Activated naive CD8-positive, alpha-beta T cell treated with anti-CD3 and anti-CD28 coated beads, Interleukin-2, amount 50 U/mL, for 16 hours (primary cell): Measurements from ENCODE around the gene VWA1.
"Not testable (repeated sequence)": the region's sequence is repeated elsewhere in the genome, so short reads cannot be mapped to it uniquely, and the experiment has no call there.

Experiments
- DNase-seq: peaks from one replicate; pipeline ENCODE4 v3.0.0-alpha.2; 2020; ENCODE audit warnings: low read depth, low spot score

The VWA1 gene

GRCh38 chr1:1456683-1457255 is 21.3 kb downstream of the VWA1 start:
- not testable (repeated sequence) for DNase-seq

GRCh38 chr1:1459156-1459555 is 23.7 kb downstream of the VWA1 start:
- not testable (repeated sequence) for DNase-seq

GRCh38 chr1:1459711-1460110 is 24.2 kb downstream of the VWA1 start:
- DNase-seq, result not testable (repeated sequence)

GRCh38 chr1:1460540-1461130 is 25.1 kb downstream of the VWA1 start:
- no peak for DNase-seq

GRCh38 chr1:1461721-1462317 is 26.3 kb downstream of the VWA1 start:
- no peak for DNase-seq

GRCh38 chr1:1462318-1462966 is 27.0 kb downstream of the VWA1 start:
- no peak for DNase-seq

- no peak for DNase-seq
These were observed 27.8 kb downstream of the VWA1 start for GRCh38 chr1:1463312-1463711.

GRCh38 chr1:1468196-1468985 is 32.9 kb downstream of the VWA1 start:
- not testable (repeated sequence) for DNase-seq

GRCh38 chr1:1470626-1471388 is 35.3 kb downstream of the VWA1 start:
- DNase-seq, result no peak

GRCh38 chr1:1471389-1472052 is 36.0 kb downstream of the VWA1 start, which contains the start of gene ATAD3B:
Gene ATAD3B (plus strand): TSS chr1:1471765. CDS start chr1:1471885, 120 bp downstream.
- peak; percentile 86 for DNase-seq

- not testable (repeated sequence) for DNase-seq
These were observed 36.8 kb downstream of the VWA1 start for GRCh38 chr1:1472053-1472876.

- DNase-seq, result not testable (repeated sequence)
These were observed 40.5 kb downstream of the VWA1 start for GRCh38 chr1:1476011-1476410.

- no peak for DNase-seq
These were observed 41.7 kb downstream of the VWA1 start for GRCh38 chr1:1477206-1477605.

- no peak for DNase-seq
These were observed 44.3 kb downstream of the VWA1 start for GRCh38 chr1:1479547-1480487.

- DNase-seq, result not testable (repeated sequence)
These were observed 45.0 kb downstream of the VWA1 start for GRCh38 chr1:1480488-1480867.

GRCh38 chr1:1481811-1482210 is 46.3 kb downstream of the VWA1 start:
- not testable (repeated sequence) for DNase-seq

GRCh38 chr1:1482856-1483255 is 47.4 kb downstream of the VWA1 start:
- no peak for DNase-seq

GRCh38 chr1:1483714-1484113 is 48.2 kb downstream of the VWA1 start:
- DNase-seq, result no peak
